GM23338 (cell line): ENCODE data around the gene NRCAM. TPM values are rescaled to one million over a fixed set of nuclear protein-coding genes. Genes with fewer than 3 reads are reported as not detected.

Source experiments
- ATAC-seq: fragments of 200-7000 bp; cut with Tn5 transposase; 3 replicates; pipeline ENCODE4 v1.9.1; 2020
- DNase-seq: peaks from one replicate; pipeline ENCODE4 v3.0.0-alpha.2; 2015; ENCODE audit warnings: low spot score
- H2AFZ ChIP-seq: fragments of 200-600 bp; sonication (generic); 2 replicates; pipeline ENCODE4 v1.8.0; 2016; ENCODE audit warnings: antibody characterized with exemption, mild to moderate bottlenecking, moderate library complexity
- H3F3A ChIP-seq: fragments of 200-600 bp; sonication (generic); replicated peaks from 2 replicates; pipeline ENCODE4 v1.8.0; 2017; ENCODE audit warnings: antibody characterized with exemption, mixed run types, low read depth
- H3K27ac ChIP-seq: fragments of 200-600 bp; sonication (generic); 2 replicates; pipeline ENCODE4 v1.6.1; 2016; ENCODE audit warnings: low read depth
- H3K27me3 ChIP-seq: fragments of 200-600 bp; sonication (generic); 2 replicates; pipeline ENCODE4 v1.8.0; 2016; ENCODE audit warnings: mild to moderate bottlenecking, mixed run types, moderate library complexity; ENCODE audit not compliant: insufficient read depth
- H3K36me3 ChIP-seq: fragments of 200-600 bp; sonication (generic); 2 replicates; pipeline ENCODE4 v1.8.0; 2016; ENCODE audit warnings: mild to moderate bottlenecking; ENCODE audit not compliant: insufficient read depth
- H3K4me1 ChIP-seq: fragments of 200-600 bp; sonication (generic); 2 replicates; pipeline ENCODE4 v1.8.0; 2016; ENCODE audit warnings: mild to moderate bottlenecking, moderate library complexity; ENCODE audit not compliant: insufficient read depth
- H3K4me2 ChIP-seq: fragments of 200-600 bp; sonication (generic); 2 replicates; pipeline ENCODE4 v1.7.1; 2017; ENCODE audit warnings: mixed run types
- H3K4me3 ChIP-seq: fragments of 200-600 bp; sonication (generic); 2 replicates; pipeline ENCODE4 v1.6.1; 2016; ENCODE audit warnings: mixed run types
- H3K79me2 ChIP-seq: fragments of 200-600 bp; sonication (generic); replicated peaks from 2 replicates; pipeline ENCODE4 v1.8.0; 2017; ENCODE audit warnings: mild to moderate bottlenecking; ENCODE audit not compliant: insufficient read depth
- H3K9me2 ChIP-seq: fragments of 200-600 bp; sonication (generic); 2 replicates; pipeline ENCODE4 v1.8.0; 2017; ENCODE audit not compliant: insufficient read depth
- H4K20me1 ChIP-seq: fragments of 200-600 bp; sonication (generic); replicated peaks from 2 replicates; pipeline ENCODE4 v1.8.0; 2017; ENCODE audit warnings: mild to moderate bottlenecking; ENCODE audit not compliant: insufficient read depth
- H3K27ac Mint-ChIP-seq: 2 replicates; pipeline ENCODE4 v1.8.0; 2020; ENCODE audit warnings: inconsistent platforms, mild to moderate bottlenecking, moderate library complexity, mixed read lengths
- H3K27me3 Mint-ChIP-seq: 3 replicates; pipeline ENCODE4 v1.8.0; 2022; ENCODE audit warnings: low read depth, mild to moderate bottlenecking, moderate library complexity, mixed read lengths, inconsistent platforms; ENCODE audit not compliant: insufficient read depth, poor library complexity
- H3K36me3 Mint-ChIP-seq: 3 replicates; pipeline ENCODE4 v1.8.0; 2021; ENCODE audit warnings: low read depth, mild to moderate bottlenecking, inconsistent platforms, moderate library complexity, mixed read lengths
- H3K4me1 Mint-ChIP-seq: 3 replicates; pipeline ENCODE4 v1.8.0; 2020; ENCODE audit warnings: mild to moderate bottlenecking, inconsistent platforms, mixed read lengths
- H3K4me3 Mint-ChIP-seq: 3 replicates; pipeline ENCODE4 v1.8.0; 2021; ENCODE audit warnings: moderate library complexity, mild to moderate bottlenecking, inconsistent platforms, mixed read lengths
- H3K9me3 Mint-ChIP-seq: 3 replicates; pipeline ENCODE4 v1.8.0; 2020; ENCODE audit warnings: moderate library complexity, mild to moderate bottlenecking, inconsistent platforms, mixed read lengths
- CREB1 ChIP-seq: fragments of 250-450 bp; sonication (Bioruptor Pico); IDR thresholded peaks from 2 replicates; pipeline ENCODE4 v1.5.0; 2020; ENCODE audit warnings: low read depth, mild to moderate bottlenecking, moderate library complexity
- EZH2 ChIP-seq: fragments of 200-600 bp; sonication (generic); IDR thresholded peaks from one replicate; pipeline ENCODE4 v1.8.0; 2017; ENCODE audit warnings: antibody characterized with exemption, mild to moderate bottlenecking, low read depth; ENCODE audit not compliant: unreplicated experiment
- NANOG ChIP-seq: IDR thresholded peaks from 2 replicates; pipeline ENCODE4 v1.6.1; 2016; ENCODE audit warnings: antibody characterized with exemption, borderline replicate concordance
- POLR2AphosphoS5 ChIP-seq: IDR thresholded peaks from 2 replicates; pipeline ENCODE4 v1.6.1; 2016; ENCODE audit warnings: antibody characterized with exemption, low read depth
- STAT1 ChIP-seq: IDR thresholded peaks from one replicate; pipeline ENCODE4 v1.6.1; 2016; ENCODE audit warnings: antibody characterized with exemption; ENCODE audit not compliant: unreplicated experiment
- ZNF114 ChIP-seq: fragments of 250-450 bp; sonication (Bioruptor Pico); IDR thresholded peaks from 2 replicates; pipeline ENCODE4 v1.5.0; 2020; ENCODE audit warnings: mild to moderate bottlenecking, moderate library complexity
- polyA plus RNA-seq: library from polyadenylated mRNA; unstranded; fragments of >200 nt; fragmentation: Nextera tagmentation; extraction: Ambion mirVana; gene quantifications from 2 replicates; pipeline ENCODE4 v1.2.1, GENCODE V29; 2016
- total RNA-seq: library from RNA; depleted of rRNA; stranded (reverse); fragments of >200 nt; shearing (Covaris generic); gene quantifications from 2 replicates; pipeline ENCODE4 v1.2.3, GENCODE V29; 2014
- TF ChIP-seq, protein P1 (sequence below), 2 experiments: fragments of 200-600 bp in 1 of 2; sonication (generic) in 1 of 2; conservative IDR thresholded peaks; 2 replicates each; pipeline versions ENCODE4 v1.5.1 to v1.6.1; 2016 to 2017; ENCODE audit warnings: antibody characterized with exemption in 2 of 2, low read depth in 2 of 2, mild to moderate bottlenecking in 2 of 2, moderate library complexity in 1 of 2
- TF ChIP-seq, protein P2 (sequence below): IDR thresholded peaks from 2 replicates; pipeline ENCODE4 v1.6.1; 2016; ENCODE audit warnings: antibody characterized with exemption

NRCAM gene
- total and polyA plus RNA-seq, 2 experiments from 2014 or later: 2.5 to 6.8 TPM

DNA sequence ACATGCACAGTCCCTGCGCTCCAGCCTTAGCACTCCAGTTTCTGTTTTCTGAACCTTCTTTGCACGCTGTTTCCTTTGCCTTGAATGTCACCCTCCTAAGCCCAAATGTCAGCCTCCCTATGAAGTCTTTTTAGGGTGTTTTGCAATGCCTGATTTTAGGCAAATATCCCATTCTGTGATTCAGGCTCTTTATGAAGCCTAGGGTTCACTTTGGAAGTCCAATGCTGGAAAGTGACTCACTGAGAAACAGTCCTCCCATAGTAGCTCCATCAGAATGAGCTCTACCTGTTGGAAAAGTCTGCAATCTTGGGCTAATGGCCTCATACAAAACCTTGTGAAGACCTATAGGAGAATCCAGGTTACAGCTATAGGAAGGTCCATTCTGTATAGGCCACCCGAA, 331.4 kb downstream of the NRCAM start (continued):
- TF ChIP-seq, protein P1, sequence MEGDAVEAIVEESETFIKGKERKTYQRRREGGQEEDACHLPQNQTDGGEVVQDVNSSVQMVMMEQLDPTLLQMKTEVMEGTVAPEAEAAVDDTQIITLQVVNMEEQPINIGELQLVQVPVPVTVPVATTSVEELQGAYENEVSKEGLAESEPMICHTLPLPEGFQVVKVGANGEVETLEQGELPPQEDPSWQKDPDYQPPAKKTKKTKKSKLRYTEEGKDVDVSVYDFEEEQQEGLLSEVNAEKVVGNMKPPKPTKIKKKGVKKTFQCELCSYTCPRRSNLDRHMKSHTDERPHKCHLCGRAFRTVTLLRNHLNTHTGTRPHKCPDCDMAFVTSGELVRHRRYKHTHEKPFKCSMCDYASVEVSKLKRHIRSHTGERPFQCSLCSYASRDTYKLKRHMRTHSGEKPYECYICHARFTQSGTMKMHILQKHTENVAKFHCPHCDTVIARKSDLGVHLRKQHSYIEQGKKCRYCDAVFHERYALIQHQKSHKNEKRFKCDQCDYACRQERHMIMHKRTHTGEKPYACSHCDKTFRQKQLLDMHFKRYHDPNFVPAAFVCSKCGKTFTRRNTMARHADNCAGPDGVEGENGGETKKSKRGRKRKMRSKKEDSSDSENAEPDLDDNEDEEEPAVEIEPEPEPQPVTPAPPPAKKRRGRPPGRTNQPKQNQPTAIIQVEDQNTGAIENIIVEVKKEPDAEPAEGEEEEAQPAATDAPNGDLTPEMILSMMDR (conservative IDR thresholded peaks at IDR 0.05; ENCODE audit: low read depth in 2 of 2): no peak
- TF ChIP-seq NANOG (no peak), ZNF114 (no peak)
- TF ChIP-seq, protein P2, sequence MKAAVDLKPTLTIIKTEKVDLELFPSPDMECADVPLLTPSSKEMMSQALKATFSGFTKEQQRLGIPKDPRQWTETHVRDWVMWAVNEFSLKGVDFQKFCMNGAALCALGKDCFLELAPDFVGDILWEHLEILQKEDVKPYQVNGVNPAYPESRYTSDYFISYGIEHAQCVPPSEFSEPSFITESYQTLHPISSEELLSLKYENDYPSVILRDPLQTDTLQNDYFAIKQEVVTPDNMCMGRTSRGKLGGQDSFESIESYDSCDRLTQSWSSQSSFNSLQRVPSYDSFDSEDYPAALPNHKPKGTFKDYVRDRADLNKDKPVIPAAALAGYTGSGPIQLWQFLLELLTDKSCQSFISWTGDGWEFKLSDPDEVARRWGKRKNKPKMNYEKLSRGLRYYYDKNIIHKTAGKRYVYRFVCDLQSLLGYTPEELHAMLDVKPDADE: no peak

DNA sequence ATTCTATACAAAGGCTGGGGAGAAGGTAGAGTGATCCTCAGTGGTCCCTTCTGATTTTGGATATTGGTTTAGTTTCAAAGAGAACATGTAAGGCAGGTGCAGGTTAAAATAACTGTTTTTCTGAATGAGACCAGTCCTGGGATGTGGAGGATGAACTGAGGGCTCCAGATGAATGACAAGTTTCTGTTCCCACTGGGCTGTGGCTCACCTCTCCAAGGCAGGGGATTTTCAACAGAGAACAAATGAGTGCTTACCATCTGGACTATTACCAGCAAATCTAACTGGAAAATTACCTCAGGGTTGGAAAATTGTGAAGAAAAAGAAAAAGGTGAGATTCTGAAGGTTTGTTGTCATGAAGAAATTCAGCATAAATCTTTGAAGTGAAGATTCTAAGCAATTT, 334.1 kb downstream of the NRCAM start:
- Mint-ChIP-seq H3K27ac (no peak overlapping the region), H3K4me3 (no peak overlapping the region), H3K27me3 (no peaks in the 10 kb centered on the region), H3K4me1 (no peaks in the 10 kb centered on the region), H3K36me3 (no peaks in the 10 kb centered on the region), H3K9me3 (no peaks in the 10 kb centered on the region)
- no peaks in the 10 kb centered on the region for H3K9me2 ChIP-seq
- TF ChIP-seq EZH2 (no peak), CREB1 (CRISPR knock-in tag) (no peak)
- TF ChIP-seq, protein P1 (conservative IDR thresholded peaks at IDR 0.05; ENCODE audit: low read depth in 2 of 2): no peak
- TF ChIP-seq, protein P2: no peak
- no peaks in the 10 kb centered on the region for H3K79me2 ChIP-seq
- no peak overlapping the region for H3K4me2 ChIP-seq
- DNase-seq: no peak
- no peak overlapping the region for H2AFZ ChIP-seq
- H3K27ac ChIP-seq: no peak overlapping the region
- no peaks in the 10 kb centered on the region for H3K27me3 ChIP-seq
- no peaks in the 10 kb centered on the region for H3K4me1 ChIP-seq
- no peaks in the 10 kb centered on the region for H4K20me1 ChIP-seq
- no peaks in the 10 kb centered on the region for H3F3A ChIP-seq
- no peak overlapping the region for H3K4me3 ChIP-seq
- no peaks in the 10 kb centered on the region for H3K36me3 ChIP-seq
- ATAC-seq: no peak

DNA sequence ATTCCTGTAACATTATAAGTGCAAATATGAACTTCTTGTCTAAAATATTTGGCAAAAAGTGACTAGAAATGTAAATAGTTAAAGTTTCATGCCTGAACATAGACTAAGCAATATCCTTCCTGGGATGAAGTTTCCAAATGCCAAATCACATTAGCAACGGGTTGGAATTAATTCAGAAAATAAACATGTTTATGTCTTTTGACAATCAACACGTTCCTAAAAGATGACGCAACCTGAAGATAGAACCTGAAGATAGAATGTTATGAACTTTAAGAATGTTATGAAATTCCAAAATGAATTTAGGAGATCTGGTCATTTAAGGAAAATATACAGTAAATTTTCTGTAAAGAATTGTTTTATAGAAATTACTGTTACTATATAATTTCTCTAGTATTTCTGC, 335.3 kb downstream of the NRCAM start:
- DNase-seq: no peak
- no peak overlapping the region for H3K4me2 ChIP-seq
- no peaks in the 10 kb centered on the region for H3K9me2 ChIP-seq
- Mint-ChIP-seq H3K27me3 (no peaks in the 10 kb centered on the region), H3K36me3 (no peaks in the 10 kb centered on the region), H3K4me1 (no peaks in the 10 kb centered on the region), H3K9me3 (no peaks in the 10 kb centered on the region), H3K27ac (no peak overlapping the region), H3K4me3 (no peak overlapping the region)
- no peak overlapping the region for H3K4me3 ChIP-seq
- H3F3A ChIP-seq: no peaks in the 10 kb centered on the region
- H3K27me3 ChIP-seq: no peaks in the 10 kb centered on the region
- no peaks in the 10 kb centered on the region for H3K79me2 ChIP-seq
- H2AFZ ChIP-seq: no peak overlapping the region
- H4K20me1 ChIP-seq: no peaks in the 10 kb centered on the region
- no peak for ATAC-seq
- TF ChIP-seq STAT1 (no peak), POLR2AphosphoS5 (no peak)
- H3K4me1 ChIP-seq: no peaks in the 10 kb centered on the region
- H3K36me3 ChIP-seq: no peaks in the 10 kb centered on the region
- no peak overlapping the region for H3K27ac ChIP-seq
